ENCODE measurements around the gene NLRP6.

Gene NLRP6

GRCh38 chr11:298406-299065, 20.3 kb downstream of the NLRP6 start:
- Histone ChIP-seq H3K4me1 (ENCODE audit: low read length) (peaks cover 12% of the 10 kb centered on the region), H3K9ac (ENCODE audit: low read length) (no peak overlapping the region), H3K9me3 (ENCODE audit: insufficient read depth, low read length) (no peaks in the 10 kb centered on the region), H3K27ac (ENCODE audit: low read length) (no peak overlapping the region), H2AFZ (ENCODE audit: low read depth, low read length) (no peak overlapping the region), H3K4me3 (ENCODE audit: low read length) (no peak overlapping the region), H3K79me2 (ENCODE audit: low read length) (no peaks in the 10 kb centered on the region), H4K20me1 (ENCODE audit: insufficient read depth, low read length) (no peaks in the 10 kb centered on the region), H3K27me3 (ENCODE audit: low read depth, low read length) (peaks cover 5% of the 10 kb centered on the region; the same call in 1 of the 2 replicates), H3K36me3 (replicated peaks; ENCODE audit: low read depth, low read length) (peaks cover 5% of the 10 kb centered on the region), H3K4me2 (ENCODE audit: low read length) (no peak overlapping the region)
- TF ChIP-seq EZH2phosphoT487 (IDR thresholded peaks at IDR 0.05; ENCODE audit: low read depth) = no peak
- TF ChIP-seq CTCF (IDR thresholded peaks at IDR 0.05; ENCODE audit: low read depth, low read length) = no peak

- H3K27ac ChIP-seq (ENCODE audit: low read length) = no peak within 1 kb of the TSS
- no peak for TF ChIP-seq CTCF (IDR thresholded peaks at IDR 0.05; ENCODE audit: low read depth, low read length)
- TF ChIP-seq EZH2phosphoT487 (IDR thresholded peaks at IDR 0.05; ENCODE audit: low read depth) = no peak
- no peaks in the 10 kb centered on the region for H3K36me3 ChIP-seq (replicated peaks; ENCODE audit: low read depth, low read length)
- H3K27me3 ChIP-seq (ENCODE audit: low read depth, low read length) = peaks cover 5% of the 10 kb centered on the region; the same call in 1 of the 2 replicates
- peaks cover 17% of the 10 kb centered on the region for H3K4me1 ChIP-seq (ENCODE audit: low read length)
- no peak within 1 kb of the TSS for H3K9ac ChIP-seq (ENCODE audit: low read length)
- no peaks in the 10 kb centered on the region for H3K79me2 ChIP-seq (ENCODE audit: low read length)
- H3K4me3 ChIP-seq (ENCODE audit: low read length) = no peak within 1 kb of the TSS
- no peak within 1 kb of the TSS for H3K4me2 ChIP-seq (ENCODE audit: low read length)
- no peaks in the 10 kb centered on the region for H4K20me1 ChIP-seq (ENCODE audit: insufficient read depth, low read length)
- H3K9me3 ChIP-seq (ENCODE audit: insufficient read depth, low read length) = no peaks in the 10 kb centered on the region
- H2AFZ ChIP-seq (ENCODE audit: low read depth, low read length) = no peak within 1 kb of the TSS
These were observed 21.1 kb downstream of the NLRP6 start, which contains the start of gene IFITM5 for GRCh38 chr11:299081-299891. Gene IFITM5 (minus strand): TSS chr11:299526. CDS start chr11:299490, 36 bp downstream.

- H3K4me3 ChIP-seq (ENCODE audit: low read length) = no peak overlapping the region
- peaks cover 5% of the 10 kb centered on the region; the same call in 1 of the 2 replicates for H3K27me3 ChIP-seq (ENCODE audit: low read depth, low read length)
- peaks cover 19% of the 10 kb centered on the region for H3K4me1 ChIP-seq (ENCODE audit: low read length)
- H3K4me2 ChIP-seq (ENCODE audit: low read length) = no peak overlapping the region
- no peaks in the 10 kb centered on the region for H3K9me3 ChIP-seq (ENCODE audit: insufficient read depth, low read length)
- H3K79me2 ChIP-seq (ENCODE audit: low read length) = no peaks in the 10 kb centered on the region
- H3K27ac ChIP-seq (ENCODE audit: low read length) = no peak overlapping the region
- H3K9ac ChIP-seq (ENCODE audit: low read length) = no peak overlapping the region
- H2AFZ ChIP-seq (ENCODE audit: low read depth, low read length) = no peak overlapping the region
- no peaks in the 10 kb centered on the region for H3K36me3 ChIP-seq (replicated peaks; ENCODE audit: low read depth, low read length)
- no peak for TF ChIP-seq EZH2phosphoT487 (IDR thresholded peaks at IDR 0.05; ENCODE audit: low read depth)
- TF ChIP-seq CTCF (IDR thresholded peaks at IDR 0.05; ENCODE audit: low read depth, low read length) = 0 out of 2 replicates have a peak, but pooled peaks have one; percentile 4
- H4K20me1 ChIP-seq (ENCODE audit: insufficient read depth, low read length) = no peaks in the 10 kb centered on the region
These were observed 21.9 kb downstream of the NLRP6 start for GRCh38 chr11:299951-300735.

Measured in OCI-LY3 (cell line).